ENCODE measurements around the gene PTPRR.
"Not testable (repeated sequence)": the region's sequence is repeated elsewhere in the genome, so short reads cannot be mapped to it uniquely, and the experiment has no call there.

Gene PTPRR

DNA sequence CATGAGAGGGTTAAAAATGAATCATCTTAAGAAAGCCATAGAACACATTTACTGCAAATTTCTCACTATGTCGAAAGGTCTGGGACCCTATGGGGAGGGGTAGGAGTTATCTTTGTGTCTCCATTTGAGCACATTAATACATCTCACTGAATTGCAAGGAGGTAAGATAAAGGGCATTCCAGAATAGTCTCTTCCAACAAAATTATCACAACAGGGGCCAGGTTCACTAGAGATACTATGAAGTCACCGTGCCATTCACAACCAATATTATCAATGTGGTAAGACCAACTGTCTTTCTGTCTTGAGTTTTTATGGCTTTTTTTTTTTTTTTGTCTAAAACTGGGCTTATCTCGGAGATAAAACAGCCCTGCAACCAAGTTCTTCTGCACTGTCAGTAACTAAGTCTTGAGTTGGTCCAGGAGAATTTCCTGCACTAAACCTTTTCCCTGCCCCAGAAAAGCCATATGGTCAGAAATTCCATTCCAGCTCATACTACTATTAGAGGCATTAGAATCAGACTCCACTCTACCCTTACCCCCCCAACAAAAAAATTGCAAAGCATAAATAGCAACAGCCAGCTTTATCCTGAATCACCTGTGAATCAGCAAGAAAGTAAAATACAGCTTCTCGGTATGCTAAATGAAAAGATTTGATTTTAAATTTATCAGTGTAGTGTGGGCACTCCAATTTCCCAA, 79.7 kb downstream of the PTPRR start:
- no peak for DNase-seq (ENCODE audit: low read depth in 2 of 2)

DNA sequence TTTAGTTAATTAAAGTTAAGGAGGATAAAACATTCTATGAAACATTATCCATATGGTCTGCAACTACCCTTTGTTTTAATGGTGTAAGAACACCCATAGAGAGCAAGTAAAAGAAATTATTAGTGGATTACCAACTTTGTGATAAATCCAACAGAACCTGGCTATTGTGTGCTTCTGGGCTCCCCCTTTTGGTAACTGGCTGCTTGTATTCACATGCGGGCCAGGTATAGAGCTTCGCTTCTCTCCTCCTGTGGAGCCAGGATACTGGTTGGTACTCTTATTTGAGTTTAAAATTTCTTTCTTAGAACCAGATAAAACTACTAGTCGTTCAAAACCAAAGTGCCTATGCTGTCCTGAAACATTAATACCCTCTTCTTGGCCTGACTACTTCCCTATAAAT, 81.0 kb downstream of the PTPRR start:
- DNase-seq (ENCODE audit: low read depth in 2 of 2) = no peak

GRCh38 chr12:70838127-70838526, 82.4 kb downstream of the PTPRR start:
- DNase-seq (ENCODE audit: low read depth in 2 of 2) = no peak

- DNase-seq (ENCODE audit: low read depth in 2 of 2) = no peak
Measured at GRCh38 chr12:70837026-70837425, 83.5 kb downstream of the PTPRR start.

- no peak for DNase-seq (ENCODE audit: low read depth in 2 of 2)
Measured at GRCh38 chr12:70835948-70836347, 84.6 kb downstream of the PTPRR start.

DNA sequence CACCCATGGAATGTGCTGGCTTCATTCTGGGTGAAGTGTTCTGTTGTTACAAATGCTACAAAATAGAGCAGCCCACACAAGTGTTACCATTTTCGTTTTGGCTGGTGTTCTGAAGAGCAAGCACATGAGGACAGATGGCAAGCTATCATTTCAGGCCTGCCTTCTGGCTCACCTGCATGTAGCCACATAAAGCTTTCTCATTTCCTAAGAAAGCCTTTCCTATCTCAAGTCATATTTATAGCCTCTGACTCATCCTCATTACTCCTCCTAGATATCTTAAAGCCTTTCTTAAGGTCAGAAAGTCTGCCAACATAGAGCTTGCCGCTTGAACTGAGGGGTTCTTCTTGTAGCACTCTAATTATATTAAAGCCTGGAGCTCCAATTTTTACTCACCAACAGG, 89.0 kb downstream of the PTPRR start:
- no peak for DNase-seq (ENCODE audit: low read depth in 2 of 2)

- no peak for DNase-seq (ENCODE audit: low read depth in 2 of 2)
Measured at GRCh38 chr12:70830221-70831061, 90.1 kb downstream of the PTPRR start.

DNA sequence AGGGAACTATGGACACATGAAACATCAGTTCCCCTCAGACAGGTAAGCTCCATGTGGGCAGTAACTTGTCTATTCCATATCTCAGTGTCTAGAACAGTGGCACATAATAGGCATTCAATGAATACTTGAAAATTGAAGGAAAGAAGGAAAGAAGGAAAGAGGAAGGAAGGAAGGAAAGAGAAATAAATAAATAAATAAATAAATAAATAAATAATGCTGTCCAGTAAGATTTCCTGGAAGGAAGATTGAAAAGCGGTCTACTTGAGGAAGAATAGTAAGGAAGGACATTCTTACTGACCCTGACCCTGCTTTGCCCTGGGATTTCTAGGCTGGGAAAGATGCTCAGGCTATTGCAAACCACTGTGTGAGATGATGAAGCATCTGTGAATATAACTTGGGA, 91.5 kb downstream of the PTPRR start:
- no peak for DNase-seq (ENCODE audit: low read depth in 2 of 2)

GRCh38 chr12:70828351-70828750, 92.2 kb downstream of the PTPRR start:
- no peak for DNase-seq (ENCODE audit: low read depth in 2 of 2)

GRCh38 chr12:70826156-70826555, 94.4 kb downstream of the PTPRR start:
- DNase-seq (ENCODE audit: low read depth in 2 of 2) = no peak

DNA sequence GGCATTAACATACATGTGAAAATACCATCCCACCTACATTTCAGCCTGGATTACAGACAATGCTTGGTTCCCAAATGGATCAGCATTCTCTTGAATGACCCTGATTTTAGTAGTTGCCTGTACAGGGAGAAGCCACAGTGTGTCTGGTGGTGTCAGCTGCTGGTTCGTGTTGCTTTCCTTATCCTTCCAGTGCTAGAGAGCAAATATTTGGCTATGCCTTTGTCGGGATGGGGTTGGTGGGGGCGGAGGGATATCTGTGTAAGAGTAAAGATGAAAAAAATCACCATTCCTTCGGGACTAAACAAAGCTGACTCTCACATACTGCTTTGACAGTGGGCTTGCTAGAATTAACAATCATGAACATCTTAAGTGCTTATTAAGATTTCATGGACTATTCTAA, 96.0 kb downstream of the PTPRR start:
- DNase-seq (ENCODE audit: low read depth in 2 of 2) = no peak

- no peak for DNase-seq (ENCODE audit: low read depth in 2 of 2)
Measured at GRCh38 chr12:70823182-70823976, 97.2 kb downstream of the PTPRR start.

- DNase-seq (ENCODE audit: low read depth in 2 of 2) = no peak
Measured at GRCh38 chr12:70822412-70822811, 98.1 kb downstream of the PTPRR start.

- DNase-seq (ENCODE audit: low read depth in 2 of 2) = no peak
Measured at GRCh38 chr12:70815971-70816391, 104.6 kb downstream of the PTPRR start.

DNA sequence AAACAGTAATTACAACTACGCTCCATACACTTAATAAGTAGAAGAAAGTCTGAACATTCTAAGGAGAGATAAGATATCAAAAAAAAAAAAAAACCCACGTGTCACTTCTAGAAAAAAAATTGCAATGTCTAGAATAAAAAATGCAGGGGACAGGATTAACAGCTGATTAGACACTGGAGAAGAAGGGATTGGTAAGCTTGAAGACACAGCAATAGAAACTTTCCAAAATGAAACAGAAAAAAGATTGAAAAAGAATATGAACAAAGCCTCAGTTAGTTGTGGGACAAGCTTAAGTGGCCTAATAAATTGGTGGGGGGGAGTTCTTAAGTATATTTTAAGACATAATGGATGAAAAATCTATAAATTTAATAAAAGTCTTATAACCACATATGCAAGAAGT, 105.5 kb downstream of the PTPRR start:
- no peak for DNase-seq (ENCODE audit: low read depth in 2 of 2)

GRCh38 chr12:70813559-70813958, 107.0 kb downstream of the PTPRR start:
- DNase-seq (ENCODE audit: low read depth in 2 of 2) = no peak

GRCh38 chr12:70812136-70812535, 108.4 kb downstream of the PTPRR start:
- DNase-seq (ENCODE audit: low read depth in 2 of 2) = no peak

DNA sequence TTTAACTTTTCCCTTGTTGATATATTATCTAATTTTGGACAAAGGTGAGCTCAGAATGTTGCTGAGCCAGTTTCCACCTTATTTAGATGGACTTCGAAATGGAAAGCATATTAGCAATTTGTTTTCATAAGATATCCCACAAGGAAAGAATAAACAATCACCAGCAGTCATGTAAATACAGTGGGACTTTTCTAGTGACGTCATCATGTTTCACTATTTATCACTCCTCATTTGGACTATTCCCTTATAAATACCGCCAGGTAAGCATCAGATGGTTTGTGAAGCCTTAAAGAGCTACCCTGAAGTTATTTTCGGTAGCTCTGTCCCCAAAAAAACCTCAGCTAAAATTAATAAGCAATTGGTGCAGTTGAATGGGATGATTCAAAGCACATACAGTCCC, 110.7 kb downstream of the PTPRR start:
- DNase-seq (ENCODE audit: low read depth in 2 of 2) = no peak

- DNase-seq (ENCODE audit: low read depth in 2 of 2) = not testable (repeated sequence)
Measured at GRCh38 chr12:70807993-70808392, 112.5 kb downstream of the PTPRR start.

DNA sequence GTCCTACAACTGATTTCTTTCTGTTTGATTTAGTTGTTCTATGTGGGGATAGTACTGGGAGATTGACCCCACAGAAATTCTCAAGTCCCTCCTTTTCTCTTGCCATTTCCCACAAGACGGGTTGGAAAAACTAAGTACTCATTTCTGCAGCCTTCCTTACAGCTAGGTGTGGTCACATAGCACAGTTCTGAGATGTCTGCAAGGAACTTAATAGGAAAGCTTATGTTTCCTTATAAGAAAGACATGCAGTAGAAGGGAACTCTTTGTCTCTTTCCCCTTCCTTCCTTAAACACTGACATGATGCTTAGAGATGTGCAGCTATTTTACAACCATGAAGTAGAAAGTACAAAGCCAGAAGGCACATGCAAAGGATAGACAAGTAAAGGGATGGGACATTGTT, 113.7 kb downstream of the PTPRR start:
- DNase-seq (ENCODE audit: low read depth in 2 of 2) = no peak

GRCh38 chr12:70806043-70806442, 114.5 kb downstream of the PTPRR start:
- DNase-seq (ENCODE audit: low read depth in 2 of 2) = no peak

DNA sequence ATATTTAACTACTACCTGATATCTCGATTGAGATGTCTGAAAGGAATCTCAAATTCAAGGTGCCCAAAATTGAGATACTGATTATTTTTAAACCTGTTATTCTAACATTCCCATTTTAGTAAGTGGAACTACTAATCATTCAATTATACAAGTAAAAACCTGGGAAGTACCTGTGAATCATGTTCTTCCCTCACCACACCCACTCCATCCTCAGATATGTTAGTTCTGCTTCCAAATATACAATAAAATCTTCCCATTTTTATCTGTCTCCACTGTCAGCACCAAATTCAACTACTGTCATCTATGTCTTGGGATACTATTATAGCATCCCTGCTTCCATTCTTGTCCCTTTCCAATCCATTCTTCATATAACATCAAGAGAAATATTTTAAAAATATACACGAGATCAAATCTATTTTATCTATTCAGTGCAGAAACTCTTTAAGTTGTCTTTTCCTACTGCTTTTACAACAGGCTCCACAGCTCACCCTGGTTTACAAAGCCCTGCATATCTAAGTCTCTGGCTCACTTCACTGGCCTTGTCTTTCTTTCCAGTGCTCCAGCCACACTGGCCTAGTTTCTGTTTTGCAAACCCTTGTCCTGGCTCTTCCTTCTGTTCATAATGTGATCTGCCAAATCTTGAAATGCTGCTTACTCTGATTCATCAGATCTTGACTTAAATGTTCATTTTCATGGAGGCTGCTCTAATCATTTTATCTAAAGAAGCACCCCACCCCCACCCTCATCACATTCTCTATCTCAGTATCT, 122.3 kb downstream of the PTPRR start:
- no peak for DNase-seq (ENCODE audit: low read depth in 2 of 2)

All from stimulated activated CD8-positive, alpha-beta memory T cell treated with anti-CD3 and anti-CD28 coated beads, Interleukin-7, amount 100 ng/mL, for 4 hours (primary cell).